Coronary artery (tissue), 2 donors: ENCODE measurements around the gene ISLR.

Experiments used
- DNase-seq: peaks from one replicate; pipeline ENCODE4 v3.0.0-alpha.2; 2017; ENCODE audit warnings: low spot score
- H3K27ac ChIP-seq, 2 donors: fragments of 200-600 bp; sonication (generic); one replicate each; pipeline ENCODE4 v1.5.1; 2016 to 2019
- H3K4me3 ChIP-seq: fragments of 200-600 bp; sonication (generic); 2 replicates; pipeline ENCODE4 v1.5.1; 2016; ENCODE audit warnings: mild to moderate bottlenecking, moderate library complexity
- CTCF ChIP-seq: fragments of 200-600 bp; sonication (generic); IDR thresholded peaks from one replicate; pipeline ENCODE4 v1.5.1; 2019; ENCODE audit warnings: antibody characterized with exemption

ISLR gene

GRCh38 chr15:74132681-74133651, 40.5 kb upstream of the ISLR start:
- H3K27ac ChIP-seq = no peak overlapping the region
- no peak for TF ChIP-seq CTCF
- no peak for DNase-seq
- no peak overlapping the region for H3K4me3 ChIP-seq

- TF ChIP-seq CTCF = no peak
- Histone ChIP-seq H3K27ac (no peak overlapping the region), H3K4me3 (no peak overlapping the region)
- no peak for DNase-seq
Measured at GRCh38 chr15:74133694-74134386, 39.7 kb upstream of the ISLR start.

- no peak for TF ChIP-seq CTCF
- no peak for DNase-seq
- Histone ChIP-seq H3K4me3 (no peak overlapping the region), H3K27ac (no peak overlapping the region)
Measured at GRCh38 chr15:74134387-74135027, 39.0 kb upstream of the ISLR start.

GRCh38 chr15:74135041-74135565, 38.4 kb upstream of the ISLR start:
- DNase-seq = no peak
- Histone ChIP-seq H3K4me3 (no peak overlapping the region), H3K27ac (no peak overlapping the region)
- no peak for TF ChIP-seq CTCF

- no peak for DNase-seq
- H3K4me3 ChIP-seq = peak overlapping the region; percentile 73
- no peak for TF ChIP-seq CTCF
- peak overlapping the region; percentile 66 to 86 for H3K27ac ChIP-seq
Measured at GRCh38 chr15:74136540-74136813, 37.0 kb upstream of the ISLR start.

GRCh38 chr15:74136814-74137536, 36.5 kb upstream of the ISLR start:
- TF ChIP-seq CTCF = no peak
- Histone ChIP-seq H3K27ac (peak overlapping the region; percentile 66 to 86), H3K4me3 (peak overlapping the region; percentile 73)
- DNase-seq = no peak
